Measurements from ENCODE around the gene PNLIPRP2.

DNA sequence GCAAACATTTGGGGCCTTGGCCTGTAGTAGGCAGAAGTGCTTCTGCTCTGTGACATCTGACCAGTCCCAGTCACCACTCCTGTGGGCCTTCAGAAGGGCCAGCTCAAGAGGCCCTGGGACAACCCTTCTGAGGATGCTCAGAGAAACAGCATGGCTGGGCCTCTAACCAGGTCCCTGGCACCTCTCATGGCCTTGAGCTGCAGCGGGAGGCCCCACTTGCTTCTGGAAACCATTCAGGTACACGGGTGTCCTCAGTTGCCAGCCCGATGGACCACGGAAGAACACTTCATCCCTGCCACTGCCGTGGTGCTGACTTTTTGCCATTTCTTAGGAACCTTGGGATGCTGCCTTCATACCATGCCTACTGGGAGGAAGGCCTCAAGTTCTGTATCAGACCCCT lies 64.0 kb downstream of the PNLIPRP2 start:
- TF ChIP-seq YY1 (IDR thresholded peaks at IDR 0.05; ENCODE audit: insufficient read depth, insufficient read length) (no peak), ZNF274 (IDR thresholded peaks at IDR 0.05; ENCODE audit: low read depth, low read length) (no peak), SUZ12 (IDR thresholded peaks at IDR 0.05; ENCODE audit: extremely low read depth, insufficient read depth, insufficient read length) (no peak)

All from NT2/D1 (cell line).